ENCODE measurements around the gene SYT7. TPM values are rescaled to one million over a fixed set of nuclear protein-coding genes. Genes with fewer than 3 reads are reported as not detected.

The SYT7 gene
- total and polyA plus RNA-seq, 2 of the 8 experiments (the other 6 are each of a cell fraction or from before 2014, with no cell fraction given), result 9.6 to 10.5 TPM

DNA sequence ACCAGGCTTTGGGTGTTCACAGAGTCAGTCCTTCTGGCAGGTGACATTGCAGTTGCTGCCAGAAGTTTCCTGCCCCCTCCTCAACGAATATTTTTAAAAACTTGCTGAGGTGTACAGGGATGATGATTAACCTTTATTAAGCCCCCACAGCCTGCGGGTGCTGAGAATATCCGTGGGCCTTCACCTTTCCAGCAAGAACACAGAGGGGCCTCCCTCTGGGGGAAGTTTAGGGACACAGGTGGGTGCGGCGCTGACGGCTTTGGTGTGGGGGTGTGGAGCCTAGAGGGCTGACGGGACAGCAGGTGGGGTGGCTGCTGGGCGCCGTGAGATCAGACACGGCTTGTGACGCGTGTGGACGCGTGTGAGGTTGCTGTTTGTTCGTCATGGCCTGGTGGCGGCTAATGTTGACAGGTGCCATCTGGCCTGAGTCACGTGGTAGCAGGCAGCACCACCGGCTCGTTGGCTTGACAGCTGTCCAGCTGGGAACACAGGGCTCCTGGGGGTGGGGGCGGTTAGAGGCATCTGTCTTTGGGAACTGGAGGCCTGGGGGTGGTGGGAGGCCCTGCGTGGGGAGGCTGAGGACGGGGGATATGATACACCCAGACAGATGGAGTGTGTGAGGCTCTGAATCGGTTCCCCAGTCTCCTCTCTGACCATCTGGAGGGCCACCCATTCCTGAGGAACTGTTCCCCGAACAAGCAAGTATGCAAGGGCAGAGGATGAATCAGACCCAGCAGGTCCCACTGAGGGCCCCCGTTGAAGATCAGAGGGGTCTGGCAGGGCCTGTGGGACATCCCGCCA is 84.9 kb downstream of the SYT7 start (continued):
- TF ChIP-seq, protein P1, sequence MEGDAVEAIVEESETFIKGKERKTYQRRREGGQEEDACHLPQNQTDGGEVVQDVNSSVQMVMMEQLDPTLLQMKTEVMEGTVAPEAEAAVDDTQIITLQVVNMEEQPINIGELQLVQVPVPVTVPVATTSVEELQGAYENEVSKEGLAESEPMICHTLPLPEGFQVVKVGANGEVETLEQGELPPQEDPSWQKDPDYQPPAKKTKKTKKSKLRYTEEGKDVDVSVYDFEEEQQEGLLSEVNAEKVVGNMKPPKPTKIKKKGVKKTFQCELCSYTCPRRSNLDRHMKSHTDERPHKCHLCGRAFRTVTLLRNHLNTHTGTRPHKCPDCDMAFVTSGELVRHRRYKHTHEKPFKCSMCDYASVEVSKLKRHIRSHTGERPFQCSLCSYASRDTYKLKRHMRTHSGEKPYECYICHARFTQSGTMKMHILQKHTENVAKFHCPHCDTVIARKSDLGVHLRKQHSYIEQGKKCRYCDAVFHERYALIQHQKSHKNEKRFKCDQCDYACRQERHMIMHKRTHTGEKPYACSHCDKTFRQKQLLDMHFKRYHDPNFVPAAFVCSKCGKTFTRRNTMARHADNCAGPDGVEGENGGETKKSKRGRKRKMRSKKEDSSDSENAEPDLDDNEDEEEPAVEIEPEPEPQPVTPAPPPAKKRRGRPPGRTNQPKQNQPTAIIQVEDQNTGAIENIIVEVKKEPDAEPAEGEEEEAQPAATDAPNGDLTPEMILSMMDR (IDR thresholded peaks at IDR 0.05; ENCODE audit: control extremely low read depth in 1 of 3, insufficient read depth in 1 of 3, low read depth in 1 of 3, low read length in 3 of 3), result no peak
- TF ChIP-seq SRF (IDR thresholded peaks at IDR 0.05; ENCODE audit: low read depth, low read length), result no peak
- TF ChIP-seq YY1 (IDR thresholded peaks at IDR 0.05; ENCODE audit: low read depth, low read length), result no peak
- no peak for TF ChIP-seq ASH2L (IDR thresholded peaks at IDR 0.05; ENCODE audit: low read length)
- no peak for TF ChIP-seq CBX8 (IDR thresholded peaks at IDR 0.05; ENCODE audit: borderline replicate concordance, low read depth, low read length)
- TF ChIP-seq SIX5 (IDR thresholded peaks at IDR 0.05; ENCODE audit: low read depth, low read length), result no peak
- no peak for TF ChIP-seq SP4 (IDR thresholded peaks at IDR 0.05; ENCODE audit: low read length)
- TF ChIP-seq SP2 (IDR thresholded peaks at IDR 0.05; ENCODE audit: low read length), result no peak
- no peak for TF ChIP-seq TBP (IDR thresholded peaks at IDR 0.05; ENCODE audit: low read depth, low read length)
- no peak for TF ChIP-seq TAF7 (optimal IDR thresholded peaks at IDR 0.05; ENCODE audit: borderline replicate concordance, low read depth, low read length)

All from H1 (cell line).